DMS79 treated with DMSO at 0.1 percent for 48 hours (cell line): ENCODE data around the gene DCAF7.

ENCODE experiments used
- DNase-seq: peaks from one replicate; lab custom pipeline; 2025; lab: John Stamatoyannopoulos, UW

DCAF7 gene

DNA sequence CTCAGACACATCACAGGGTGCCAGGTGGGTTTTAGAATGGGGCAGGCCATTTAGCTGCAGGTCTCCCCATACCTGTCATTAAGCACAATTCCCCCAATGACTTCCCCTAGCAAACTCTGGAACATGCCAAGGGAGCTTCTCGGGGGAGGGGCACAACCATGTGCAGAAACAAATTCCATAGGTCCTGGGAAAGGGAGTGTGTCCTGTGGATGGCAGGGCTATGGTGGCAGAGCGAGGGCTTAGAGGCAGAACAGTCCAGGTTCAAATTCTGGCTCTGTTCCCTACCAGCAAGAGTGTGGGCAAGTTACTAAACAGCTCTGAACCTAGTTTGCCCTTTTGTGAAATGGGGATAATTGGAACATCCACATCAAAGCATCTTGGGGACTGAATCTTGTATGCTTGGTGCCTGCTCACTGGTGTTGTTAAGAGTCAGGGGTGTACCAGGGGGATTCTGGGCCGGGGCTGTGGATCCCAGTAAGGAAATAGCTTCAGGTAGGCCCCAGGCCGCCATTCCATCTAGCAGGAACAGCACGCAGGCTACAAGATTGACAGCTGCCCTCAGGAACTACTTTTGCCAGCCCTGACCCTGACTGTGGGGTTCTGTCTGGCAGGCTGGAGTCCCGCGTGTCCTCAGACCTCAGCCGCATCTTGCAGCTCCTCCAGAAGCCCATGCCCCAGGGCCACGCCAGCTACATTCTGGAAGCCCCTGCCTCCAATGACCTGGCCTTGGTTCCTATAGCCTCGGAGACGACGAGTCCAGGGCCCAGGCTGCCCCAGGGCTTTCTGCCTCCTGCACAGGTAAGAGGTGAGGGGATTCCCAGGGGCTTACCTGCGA is 5.6 kb upstream of the DCAF7 start:
- DNase-seq: no peak

DNA sequence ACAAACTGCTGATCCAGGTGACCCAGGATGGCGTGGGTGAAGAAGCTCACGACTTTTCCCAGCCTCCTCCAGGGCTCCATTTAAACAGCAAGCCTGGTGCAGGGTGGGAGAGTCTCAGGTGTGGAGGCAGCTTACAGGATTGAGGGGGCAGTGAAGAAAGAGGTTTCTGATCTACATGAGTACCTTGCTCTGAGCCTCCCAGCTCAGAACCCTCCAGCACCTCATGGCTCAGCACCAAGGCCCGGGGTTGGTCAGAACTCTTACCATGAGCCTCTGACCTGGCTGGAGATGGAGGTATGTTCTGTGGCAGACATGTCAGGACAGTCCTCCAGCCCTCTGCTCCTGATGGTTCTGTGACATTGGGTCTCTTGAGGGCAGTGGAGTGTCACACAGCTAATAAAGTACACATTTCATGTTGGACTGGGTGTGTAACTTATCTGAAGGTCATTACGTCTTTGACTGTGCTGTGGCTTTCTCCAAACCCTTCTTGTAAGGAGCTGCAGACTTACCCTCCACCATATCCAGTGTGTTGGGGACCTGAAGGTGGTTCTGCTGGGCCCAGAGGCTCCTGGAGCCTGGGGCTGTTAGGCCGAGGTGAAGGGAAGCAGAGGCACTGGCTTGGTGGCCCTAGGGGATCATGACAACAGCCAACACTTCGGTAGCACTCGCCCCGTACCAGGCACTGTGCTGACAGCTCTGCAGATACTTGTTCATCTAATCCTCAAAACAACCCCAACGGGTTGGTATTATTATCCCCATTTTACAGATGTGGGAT is 3.8 kb upstream of the DCAF7 start:
- no peak for DNase-seq

DNA sequence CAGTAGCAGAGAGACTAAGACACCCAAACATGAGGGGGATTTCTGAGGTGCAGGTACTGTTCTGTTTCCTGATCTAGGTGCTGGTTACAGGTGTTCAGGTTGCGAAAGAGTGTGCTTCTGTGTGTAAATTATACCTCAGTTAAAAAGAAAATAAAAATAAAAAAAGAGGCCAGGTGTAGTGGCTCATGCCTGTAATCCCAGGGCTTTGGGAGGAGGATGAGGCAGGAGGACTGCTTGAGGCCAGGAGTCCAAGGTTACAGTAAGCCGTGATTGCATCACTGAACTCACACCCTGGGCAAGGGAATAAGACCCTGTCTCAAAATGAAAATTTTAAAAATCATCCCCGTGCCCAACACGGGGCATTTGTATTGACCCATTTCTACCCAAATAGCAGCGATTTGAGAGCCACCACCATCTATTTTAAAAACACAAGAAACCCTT is 3.2 kb upstream of the DCAF7 start:
- DNase-seq: no peak

DNA sequence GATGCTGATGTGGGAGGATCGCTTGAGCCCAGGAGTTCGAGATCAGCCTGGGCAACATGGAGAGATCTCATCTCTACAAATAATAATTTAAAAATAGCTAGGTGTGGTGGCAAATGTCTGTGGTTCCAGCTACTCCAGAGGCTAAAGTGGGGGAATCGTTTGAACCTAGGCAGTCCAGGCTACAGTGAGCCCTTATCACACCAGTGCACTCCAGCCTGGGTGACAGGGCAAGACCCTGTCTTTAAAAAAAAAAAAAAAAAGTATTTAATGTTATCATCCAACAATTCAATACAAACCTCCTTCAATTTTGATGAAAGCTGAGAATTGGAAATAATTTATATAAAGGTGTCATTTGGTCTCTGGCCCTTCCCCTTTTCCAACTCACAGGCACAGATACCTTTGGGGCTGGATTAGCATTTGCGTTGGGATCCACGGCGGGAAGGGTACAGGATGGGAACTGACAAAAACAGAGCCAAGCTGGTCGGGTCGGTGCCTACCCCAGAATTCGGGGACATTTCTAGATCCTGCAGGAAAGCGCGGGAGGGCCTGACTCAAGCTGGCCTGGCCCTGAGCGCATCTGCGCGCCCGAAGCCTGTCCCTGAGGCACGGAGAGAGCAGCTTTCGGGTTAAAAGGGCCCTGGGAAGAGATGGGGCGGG is 860 bp upstream of the DCAF7 start:
- no peak for DNase-seq

DNA sequence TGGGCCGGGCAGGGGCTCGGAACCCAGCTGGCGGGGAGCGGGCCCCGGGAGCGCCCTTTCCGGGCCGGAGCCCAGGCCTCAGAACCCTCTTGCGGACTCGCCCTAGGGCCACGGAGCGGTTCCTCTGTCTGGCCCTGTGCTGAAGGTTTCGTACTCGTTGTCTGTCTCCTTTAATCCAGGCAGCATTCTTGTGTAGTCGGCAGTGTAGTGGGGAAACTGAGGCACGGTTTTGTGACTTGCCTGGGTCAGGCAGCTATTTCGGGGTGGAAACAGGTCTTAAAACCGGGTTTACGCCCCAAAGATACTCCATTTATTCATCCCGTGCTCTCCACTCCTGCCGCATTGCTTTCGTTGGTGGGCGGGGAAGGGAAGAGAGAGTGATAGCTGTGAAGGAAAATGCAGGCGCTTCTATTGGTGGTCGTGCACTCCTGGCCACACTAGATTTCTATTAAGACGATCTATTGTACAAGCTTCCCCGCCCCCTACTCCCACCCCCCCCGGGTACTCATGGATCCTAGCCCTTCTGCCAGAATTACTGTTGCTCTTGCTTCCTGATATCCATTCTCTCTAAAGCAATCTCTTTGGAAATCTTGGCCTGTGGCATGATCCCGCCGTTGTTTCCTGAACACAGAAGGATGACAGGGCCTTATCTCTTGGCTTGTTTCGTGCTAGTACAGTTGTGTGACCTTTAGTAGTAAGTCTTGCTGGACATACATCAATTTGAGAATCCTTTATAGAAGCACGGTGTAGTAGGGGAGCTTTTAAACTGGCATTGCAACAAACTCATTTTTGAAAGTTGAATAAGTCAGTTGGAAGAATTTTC is 751 bp downstream of the DCAF7 start:
- DNase-seq: peak; percentile 37

DNA sequence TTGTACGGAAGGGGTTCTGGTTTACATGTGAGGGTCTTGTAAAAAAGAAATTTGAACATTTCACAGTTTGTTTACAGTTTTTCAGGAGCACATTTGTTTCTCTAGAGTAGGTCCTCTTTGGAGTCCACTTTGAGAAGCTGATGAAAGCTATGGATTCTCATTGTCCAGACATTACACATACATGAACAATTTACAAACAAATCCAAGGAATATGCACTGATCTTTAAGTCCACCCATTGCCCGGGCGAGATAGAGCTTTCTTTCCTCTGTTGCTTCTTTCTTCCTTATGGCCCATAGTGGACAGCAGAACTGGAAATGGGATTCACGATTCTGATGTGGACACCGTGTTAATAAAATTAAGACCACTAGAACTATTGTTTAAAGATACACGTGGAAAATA is 1.9 kb downstream of the DCAF7 start:
- no peak for DNase-seq

DNA sequence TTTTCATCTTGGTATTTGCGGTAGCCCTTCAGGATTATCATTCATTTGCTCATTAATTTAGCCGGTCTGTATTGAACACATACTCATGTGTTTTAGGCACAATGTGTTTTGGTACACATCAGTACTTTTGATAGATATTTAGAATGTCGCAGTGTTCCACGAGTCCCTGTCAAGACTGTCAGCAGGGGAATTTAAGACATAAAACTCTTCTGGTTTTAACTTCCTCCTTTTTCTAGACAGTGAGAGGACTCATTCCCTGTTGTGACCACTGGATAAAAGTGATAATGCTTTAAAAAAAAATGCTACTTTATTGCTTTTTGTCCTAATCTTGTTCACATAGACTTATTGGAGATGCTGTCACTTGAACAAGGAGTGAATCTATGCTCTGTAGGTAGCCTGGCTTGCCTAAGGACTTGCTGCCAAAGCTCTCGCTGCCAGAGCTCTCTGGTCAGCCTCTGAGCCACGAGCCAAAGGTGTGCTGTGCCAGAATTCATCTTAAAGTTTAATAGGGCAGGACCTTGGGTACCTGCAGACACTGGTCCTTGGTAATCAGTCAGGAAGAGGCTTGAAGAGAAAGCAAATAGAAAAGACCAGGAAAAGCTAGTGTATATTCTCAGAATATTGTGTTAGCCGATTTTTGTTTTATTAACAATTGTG is 5.4 kb downstream of the DCAF7 start:
- peak; percentile 3 for DNase-seq

DNA sequence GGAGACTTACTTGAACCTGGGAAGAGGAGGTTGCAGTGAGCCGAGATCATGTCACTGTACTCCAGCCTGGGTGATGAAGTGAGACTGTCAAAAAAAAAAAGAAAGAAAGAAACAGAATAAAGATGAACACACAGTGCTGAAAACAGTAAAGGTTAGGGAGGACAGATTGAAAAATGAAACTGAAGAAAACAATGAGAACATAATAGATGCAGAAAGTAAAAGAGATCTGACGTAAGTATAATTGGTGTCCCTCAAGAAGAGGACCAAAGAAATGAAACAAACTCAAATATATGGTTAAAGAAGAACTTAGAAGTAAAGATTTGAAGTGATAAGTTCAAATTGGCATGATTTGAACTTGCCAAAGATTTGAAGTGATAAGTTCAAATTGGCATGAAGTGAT is 7.1 kb downstream of the DCAF7 start:
- DNase-seq: no peak

DNA sequence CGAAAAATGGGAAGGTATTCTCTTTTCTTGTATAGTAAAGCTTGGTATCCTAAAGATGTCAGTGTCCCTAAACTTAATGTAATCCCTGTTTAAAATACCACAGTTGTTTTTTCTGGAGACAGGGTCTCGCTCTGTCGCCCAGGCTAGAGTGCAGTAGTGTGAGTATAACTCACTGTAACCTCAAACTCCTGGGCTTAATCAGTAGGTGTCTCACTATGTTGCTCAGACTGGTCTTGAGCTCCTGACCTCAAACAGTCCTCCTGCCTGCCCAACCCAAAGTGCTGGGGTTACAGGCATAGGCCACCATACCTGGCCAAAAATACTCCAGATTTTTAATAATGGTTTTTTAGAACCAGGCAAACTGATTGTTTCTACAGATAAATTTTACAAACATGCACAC is 8.2 kb downstream of the DCAF7 start:
- DNase-seq: no peak

DNA sequence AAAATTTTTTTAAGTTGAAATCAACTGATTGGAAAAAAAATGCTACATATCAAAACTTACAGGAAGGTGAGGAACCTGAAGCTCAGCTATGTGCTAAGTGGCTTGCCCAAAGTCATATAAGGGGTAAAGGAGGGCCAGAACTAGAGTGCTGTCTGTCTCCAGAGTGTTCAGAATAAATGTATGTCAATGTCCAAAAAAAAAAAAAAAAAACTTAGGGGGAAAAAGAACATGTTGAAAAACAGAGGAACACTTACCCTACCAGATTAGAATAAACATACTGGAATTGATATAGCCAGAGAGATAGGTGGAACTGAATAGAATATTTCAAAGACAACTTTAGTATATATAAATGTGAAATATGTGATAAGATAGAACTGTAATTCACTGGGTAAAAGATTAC is 11.5 kb downstream of the DCAF7 start:
- DNase-seq: no peak

DNA sequence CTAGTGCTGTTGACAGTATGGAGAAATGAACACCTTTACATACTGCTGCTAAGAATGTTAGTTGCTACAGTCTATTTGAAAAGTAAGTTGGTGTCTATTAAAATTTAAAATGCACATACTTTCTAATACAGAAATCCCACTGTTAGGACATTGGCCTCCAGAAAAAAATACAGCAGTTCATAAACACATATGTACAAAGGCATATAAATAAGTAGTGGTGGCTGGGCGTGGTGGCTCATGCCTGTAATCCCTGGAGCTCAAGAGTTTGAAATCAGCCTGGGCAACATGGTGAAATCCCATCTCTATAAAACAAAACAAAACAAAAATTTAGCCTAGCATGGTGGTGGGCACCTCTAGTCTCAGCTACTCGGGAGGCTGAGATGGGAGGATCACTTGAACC is 13.1 kb downstream of the DCAF7 start:
- DNase-seq: no peak

DNA sequence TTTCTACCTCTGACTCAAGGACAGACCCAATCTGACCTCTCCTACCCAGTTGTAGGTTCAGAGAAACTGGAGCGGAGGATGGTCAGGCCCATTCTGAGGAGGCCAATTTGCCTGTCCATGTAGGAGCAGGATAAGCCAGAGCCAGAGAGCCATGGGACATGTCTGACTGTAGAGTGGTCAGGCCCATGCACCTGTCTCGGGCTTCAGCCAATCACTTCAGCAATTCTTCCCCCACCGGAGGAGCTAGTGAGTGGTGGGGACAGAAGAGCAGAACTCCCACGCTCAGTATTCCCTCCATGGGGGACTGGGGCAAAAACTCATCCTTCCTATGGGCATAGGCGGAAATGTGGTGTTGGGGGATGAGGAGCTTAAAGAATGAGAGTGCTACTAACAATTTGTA is 14.3 kb downstream of the DCAF7 start:
- no peak for DNase-seq

DNA sequence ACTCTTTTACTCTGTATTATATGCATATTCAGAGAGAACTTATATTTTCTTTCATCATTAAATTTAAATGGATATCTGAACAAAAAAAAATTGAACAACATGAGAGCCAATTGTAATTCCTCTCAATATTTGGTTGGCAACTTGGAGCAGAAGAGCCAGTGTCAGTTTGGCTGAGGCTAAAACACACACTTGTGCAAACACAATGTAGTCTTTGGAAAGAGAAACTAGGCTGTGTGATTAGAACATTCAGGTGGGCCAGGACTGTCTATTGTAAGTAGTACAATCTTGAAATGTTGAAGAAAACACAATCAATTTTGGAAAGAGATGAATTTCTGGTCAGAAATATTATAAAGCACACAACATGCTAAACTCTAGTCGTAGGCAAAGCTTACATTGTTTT is 17.0 kb downstream of the DCAF7 start:
- no peak for DNase-seq

DNA sequence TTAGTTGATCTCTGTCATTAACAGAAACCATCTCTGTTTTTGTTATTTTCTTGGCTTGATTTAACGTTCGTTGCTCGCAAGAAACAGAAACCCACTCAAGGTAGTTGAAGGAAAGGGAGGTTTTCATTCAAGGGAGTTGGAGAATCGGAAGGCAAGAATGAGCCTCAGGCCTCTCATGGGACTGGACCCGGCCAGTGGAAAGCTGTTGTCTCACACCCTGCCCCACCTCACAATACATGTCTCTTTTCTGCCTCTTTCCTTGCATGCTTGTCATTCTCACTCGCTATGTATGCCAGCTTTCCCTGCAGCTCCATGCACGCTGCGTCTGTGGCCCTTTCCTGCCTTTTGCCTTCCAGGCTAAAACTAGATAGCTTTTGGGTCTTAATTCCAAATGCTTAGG is 18.3 kb downstream of the DCAF7 start:
- DNase-seq: no peak

DNA sequence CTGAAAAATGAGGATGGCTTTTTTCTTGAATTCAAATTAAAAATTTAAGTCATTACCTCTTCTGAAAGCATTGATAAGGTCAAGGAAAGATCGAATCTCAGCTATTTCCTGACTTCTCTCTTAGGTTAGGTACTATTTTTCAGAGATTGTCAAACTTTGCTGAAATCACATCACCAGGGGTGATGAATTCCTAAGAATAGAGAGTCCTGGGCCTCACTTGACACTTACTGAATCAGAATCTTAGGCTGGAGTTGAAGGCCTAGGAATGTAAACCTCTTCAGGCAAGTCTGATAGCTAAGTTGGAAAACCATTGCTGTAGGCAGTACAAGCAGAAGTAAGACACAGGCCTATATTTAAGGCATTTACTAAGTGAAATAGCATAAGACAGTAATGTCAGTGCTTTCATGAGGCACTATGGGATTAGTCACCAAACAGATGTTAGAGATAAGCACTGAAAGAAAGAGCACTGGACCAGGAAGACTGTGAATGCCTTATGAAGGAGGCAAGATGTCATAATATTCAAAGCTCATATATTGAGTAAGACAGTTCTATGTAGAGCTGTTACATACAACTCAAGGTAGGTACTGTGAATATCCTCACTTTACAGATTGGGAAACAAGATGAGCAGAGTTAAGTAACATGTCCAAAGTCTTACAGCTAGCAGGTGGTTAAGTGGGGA is 21.5 kb downstream of the DCAF7 start:
- no peak for DNase-seq

DNA sequence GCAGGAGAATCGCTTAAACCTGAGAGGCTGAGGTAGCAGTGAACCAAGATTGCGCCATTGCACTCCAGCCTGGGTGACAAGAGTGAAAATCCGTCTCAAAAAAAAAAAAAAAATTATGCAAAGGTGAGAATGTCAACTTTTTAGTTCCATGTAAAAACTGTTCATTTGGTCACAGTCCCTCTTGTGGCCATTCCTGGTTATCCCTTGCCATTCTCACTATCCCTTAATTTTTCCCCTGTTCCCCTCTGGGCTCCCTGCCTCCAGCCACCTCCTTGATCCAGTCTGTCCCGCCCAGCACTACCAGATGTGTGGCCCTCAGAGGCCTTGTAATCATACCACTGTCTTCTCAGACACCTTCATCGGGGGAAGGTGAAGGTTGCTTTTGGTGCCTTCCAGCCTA is 23.4 kb downstream of the DCAF7 start:
- no peak for DNase-seq

DNA sequence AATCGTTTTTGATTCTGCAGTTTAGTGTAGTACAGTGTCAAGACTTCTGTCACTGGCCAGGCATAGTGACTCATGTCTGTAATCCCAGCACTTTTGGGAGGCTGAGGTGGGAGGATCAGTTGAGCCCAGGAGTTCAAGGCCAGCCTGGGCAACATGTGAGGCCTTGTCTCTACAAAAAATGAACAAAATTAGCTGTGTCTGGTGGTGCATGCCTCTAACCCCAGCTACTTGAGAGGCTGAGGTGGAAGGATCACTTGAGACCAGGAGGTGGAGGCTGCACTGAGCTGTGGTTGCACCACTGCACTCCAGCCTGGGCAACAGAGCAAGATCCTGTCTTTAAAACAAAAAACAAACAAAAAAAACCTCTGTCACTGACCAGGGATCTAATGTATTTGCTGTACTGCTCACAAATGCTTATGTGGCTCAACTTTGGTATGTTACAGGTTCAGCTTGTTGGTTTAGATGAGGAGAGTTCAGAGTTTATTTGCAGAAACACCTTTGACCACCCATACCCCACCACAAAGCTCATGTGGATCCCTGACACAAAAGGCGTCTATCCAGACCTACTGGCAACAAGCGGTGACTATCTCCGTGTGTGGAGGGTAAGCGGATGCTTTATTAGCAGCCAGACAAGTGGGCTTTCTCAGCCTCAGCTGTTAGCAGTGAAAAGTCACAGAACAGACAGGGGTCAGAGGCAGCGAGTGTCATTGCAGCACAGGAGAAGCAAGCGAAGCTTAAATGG is 27.9 kb downstream of the DCAF7 start:
- DNase-seq: no peak

DNA sequence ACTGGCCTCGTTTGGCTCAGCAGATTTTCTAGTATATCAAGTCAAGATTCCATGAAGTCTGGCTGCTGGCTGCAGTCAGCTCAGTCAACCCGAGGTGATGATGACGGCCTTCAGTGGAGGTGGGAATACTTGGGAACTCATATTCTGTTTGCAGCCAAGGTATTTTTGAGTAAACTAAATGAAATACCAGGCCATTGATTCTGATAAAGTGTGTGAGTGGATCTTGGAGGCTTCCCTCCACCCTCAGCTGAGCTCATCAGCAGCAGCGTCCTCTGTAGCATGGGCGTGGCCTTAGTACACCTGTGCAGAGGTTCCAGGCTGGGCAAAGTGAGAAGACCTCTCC is 28.5 kb downstream of the DCAF7 start:
- DNase-seq: no peak

DNA sequence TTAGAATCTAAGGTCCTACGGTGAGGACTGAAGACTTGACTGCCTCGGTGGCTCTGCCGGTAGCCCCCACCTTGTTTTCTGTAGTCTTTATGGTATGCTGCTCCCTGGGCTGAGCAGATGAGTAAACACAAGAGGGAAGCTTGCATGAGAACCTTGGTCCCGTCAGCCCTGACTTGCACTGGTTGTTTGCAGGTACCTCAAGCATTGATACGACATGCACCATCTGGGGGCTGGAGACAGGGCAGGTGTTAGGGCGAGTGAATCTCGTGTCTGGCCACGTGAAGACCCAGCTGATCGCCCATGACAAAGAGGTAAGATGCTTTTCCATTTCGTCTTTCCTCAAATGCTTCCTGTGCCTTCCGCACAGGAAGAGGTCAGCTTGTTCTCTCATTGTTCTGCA is 29.4 kb downstream of the DCAF7 start:
- no peak for DNase-seq

DNA sequence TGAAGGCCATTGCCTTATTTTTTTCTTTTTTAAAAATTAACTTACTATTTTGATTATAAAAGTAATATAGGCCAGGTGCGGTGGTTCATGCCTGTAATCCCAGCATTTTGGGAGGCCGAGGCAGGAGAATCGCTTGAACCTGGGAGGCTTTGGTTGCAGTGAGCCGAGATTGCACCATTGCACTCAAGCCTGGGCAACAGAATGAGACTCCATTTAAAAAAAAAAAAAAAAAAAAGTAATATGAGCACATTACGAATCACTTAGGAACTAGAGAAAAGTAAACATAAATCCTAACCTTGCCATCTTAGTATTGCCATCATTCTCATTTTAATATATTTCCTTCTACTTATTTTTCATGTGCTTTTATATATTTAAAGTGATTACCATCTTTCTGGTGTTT is 37.5 kb downstream of the DCAF7 start:
- DNase-seq: no peak
